ENCODE data around the gene ZNF366.

The ZNF366 gene

GRCh38 chr5:72507231-72507906 is at the start of gene ZNF366:
TSS of gene ZNF366 (minus strand) at chr5:72507410. CDS start at chr5:72461496, 45,914 bp downstream.
- no peak for FAIRE-seq

GRCh38 chr5:72556351-72557166 is 49.3 kb upstream of the ZNF366 start:
- no peak for FAIRE-seq

GRCh38 chr5:72555871-72556270 is 48.7 kb upstream of the ZNF366 start:
- FAIRE-seq, result no peak

- no peak for FAIRE-seq
Measured at GRCh38 chr5:72554897-72555296, 47.7 kb upstream of the ZNF366 start.

- no peak for FAIRE-seq
Measured at GRCh38 chr5:72552041-72552557, 44.9 kb upstream of the ZNF366 start.

GRCh38 chr5:72550595-72550994 is 43.4 kb upstream of the ZNF366 start:
- FAIRE-seq, result no peak

GRCh38 chr5:72543811-72544210 is 36.6 kb upstream of the ZNF366 start:
- no peak for FAIRE-seq

- FAIRE-seq, result no peak
Measured at GRCh38 chr5:72543365-72543764, 36.2 kb upstream of the ZNF366 start.

GRCh38 chr5:72542695-72543094 is 35.5 kb upstream of the ZNF366 start:
- FAIRE-seq, result no peak

- FAIRE-seq, result no peak
Measured at GRCh38 chr5:72541501-72542225, 34.5 kb upstream of the ZNF366 start.

- no peak for FAIRE-seq
Measured at GRCh38 chr5:72540759-72541438, 33.7 kb upstream of the ZNF366 start.

GRCh38 chr5:72539726-72540125 is 32.5 kb upstream of the ZNF366 start:
- no peak for FAIRE-seq

GRCh38 chr5:72539038-72539437 is 31.8 kb upstream of the ZNF366 start:
- no peak for FAIRE-seq

GRCh38 chr5:72537166-72537565 is 30.0 kb upstream of the ZNF366 start:
- no peak for FAIRE-seq

GRCh38 chr5:72531496-72532190 is 24.4 kb upstream of the ZNF366 start:
- no peak for FAIRE-seq

- FAIRE-seq, result no peak
Measured at GRCh38 chr5:72530196-72530595, 23.0 kb upstream of the ZNF366 start.

- FAIRE-seq, result no peak
Measured at GRCh38 chr5:72529383-72529782, 22.2 kb upstream of the ZNF366 start.

GRCh38 chr5:72525816-72526215 is 18.6 kb upstream of the ZNF366 start:
- no peak for FAIRE-seq

- FAIRE-seq, result peak; percentile 11
Measured at GRCh38 chr5:72523960-72524582, 16.9 kb upstream of the ZNF366 start.

GRCh38 chr5:72522607-72523006 is 15.4 kb upstream of the ZNF366 start:
- no peak for FAIRE-seq

GRCh38 chr5:72519111-72519510 is 11.9 kb upstream of the ZNF366 start:
- FAIRE-seq, result no peak

Measured in TTC549 (cell line).